H1 (cell line): ENCODE data around the gene KCNMA1. TPM values are rescaled to one million over a fixed set of nuclear protein-coding genes. Genes with fewer than 3 reads are reported as not detected.
A peak's percentile ranks its signal among the peaks of the same experiment; 100 is the strongest.

Source experiments
- BCL11A ChIP-seq, 2 experiments: IDR thresholded peaks; one replicate each; pipeline ENCODE4 v1.6.1; 2011; ENCODE audit warnings: low read depth in 2 of 2, low read length in 2 of 2, mild to moderate bottlenecking in 2 of 2
- EGR1 ChIP-seq: IDR thresholded peaks from 2 replicates; pipeline ENCODE4 v1.6.1; 2011; ENCODE audit warnings: low read depth, low read length, borderline replicate concordance
- HDAC2 ChIP-seq, 2 experiments: fragments of 300-600 bp in 1 of 2; sonication (generic) in 1 of 2; IDR thresholded peaks; 2 replicates each; pipeline ENCODE4 v1.6.1; 2011 to 2012; ENCODE audit warnings: low read depth in 2 of 2, low read length in 2 of 2, mild to moderate bottlenecking in 2 of 2, moderate library complexity in 2 of 2, borderline replicate concordance in 1 of 2, inconsistent platforms in 1 of 2
- MAX ChIP-seq: IDR thresholded peaks from 2 replicates; pipeline ENCODE4 v1.6.1; 2012; ENCODE audit warnings: inconsistent platforms
- POLR2A ChIP-seq, 2 experiments: IDR thresholded peaks; 1 replicate in 1 of 2; 2 replicates in 1 of 2; pipeline ENCODE4 v1.6.1; 2011; ENCODE audit warnings: low read depth in 2 of 2, low read length in 2 of 2, mild to moderate bottlenecking in 2 of 2; ENCODE audit errors: control extremely low read depth in 1 of 2
- RNF2 ChIP-seq: fragments of 200-900, 300-1000 bp; sonication (generic); IDR thresholded peaks from 2 replicates; pipeline ENCODE4 v1.7.1; 2016; ENCODE audit warnings: borderline replicate concordance, low read depth, mild to moderate bottlenecking, antibody characterized with exemption, low read length; ENCODE audit not compliant: poor library complexity, severe bottlenecking; ENCODE audit errors: missing control alignments
- polyA plus RNA-seq, 7 experiments: library from polyadenylated mRNA; depleted of rRNA in 3 of 7; stranded (reverse) in 5 of 7; unstranded in 2 of 7; fragments of >200 nt in 5 of 7; fragments of 200-250 nt in 2 of 7; gene quantifications; 1 replicate in 5 of 7; 2 replicates in 1 of 7; 4 replicates in 1 of 7; pipeline versions ENCODE4 v1.2.1 to v1.2.3, GENCODE V29; 2011 to 2013; ENCODE audit warnings: missing spikeins in 2 of 7, mixed read lengths in 2 of 7
- total RNA-seq: library from RNA; stranded (reverse); fragmentation: NEBNext Ultra II Directional; extraction: Animal tissue kit (Norgen Biotek cat#: 25700); gene quantifications from 2 replicates; pipeline ENCODE4 v1.2.1, GENCODE V29; 2021
- TF ChIP-seq, protein P1 (sequence below): fragments of 300-600 bp; sonication (generic); IDR thresholded peaks from 2 replicates; pipeline ENCODE4 v1.7.1; 2012; ENCODE audit warnings: low read length, moderate library complexity, mild to moderate bottlenecking, inconsistent platforms; ENCODE audit not compliant: insufficient replicate concordance

KCNMA1 gene
- total and polyA plus RNA-seq, 2 of the 8 experiments (the other 6 are each of a cell fraction or from before 2014, with no cell fraction given): 10.2 to 11.1 TPM

DNA sequence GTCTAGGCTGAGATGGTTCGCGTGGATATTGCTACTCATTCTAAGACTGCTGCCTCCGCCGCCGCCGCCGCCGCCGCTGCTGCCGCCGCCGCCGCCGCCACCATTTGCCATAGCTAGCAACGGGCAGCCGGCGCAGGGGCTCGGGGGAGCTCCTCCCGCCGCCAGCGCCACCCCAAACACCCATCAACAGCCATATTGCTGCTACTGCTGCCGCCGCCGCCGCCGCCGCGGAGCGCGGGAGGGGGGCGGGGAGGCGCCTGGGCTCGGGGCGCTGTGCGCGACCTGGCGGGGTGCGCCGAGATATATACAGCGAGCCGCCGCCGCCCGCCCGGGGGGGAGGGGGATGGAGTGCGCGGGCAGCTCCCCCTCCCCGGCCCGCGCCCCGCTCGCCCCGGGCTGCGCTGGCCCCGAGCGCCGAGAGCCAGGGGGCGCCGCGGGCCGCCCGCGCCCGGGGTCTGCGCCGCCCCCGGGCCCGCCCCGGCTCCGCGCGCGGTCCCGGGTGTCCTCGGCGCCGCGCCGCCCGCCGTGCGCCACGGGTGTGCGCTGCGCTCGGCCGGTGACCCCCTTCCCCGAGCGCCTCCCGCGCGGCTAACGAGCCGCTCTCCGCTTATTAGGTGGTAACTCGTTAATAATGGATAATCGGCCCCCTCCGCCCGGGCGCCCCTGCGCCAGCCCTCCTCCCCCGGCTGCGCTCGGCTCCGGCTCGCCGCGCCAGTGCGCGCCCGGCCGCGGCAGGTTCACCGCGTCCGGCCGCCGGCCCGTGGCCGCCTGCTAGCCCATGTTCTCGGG lies at the start of gene KCNMA1 (continued):
- TF ChIP-seq, protein P1, sequence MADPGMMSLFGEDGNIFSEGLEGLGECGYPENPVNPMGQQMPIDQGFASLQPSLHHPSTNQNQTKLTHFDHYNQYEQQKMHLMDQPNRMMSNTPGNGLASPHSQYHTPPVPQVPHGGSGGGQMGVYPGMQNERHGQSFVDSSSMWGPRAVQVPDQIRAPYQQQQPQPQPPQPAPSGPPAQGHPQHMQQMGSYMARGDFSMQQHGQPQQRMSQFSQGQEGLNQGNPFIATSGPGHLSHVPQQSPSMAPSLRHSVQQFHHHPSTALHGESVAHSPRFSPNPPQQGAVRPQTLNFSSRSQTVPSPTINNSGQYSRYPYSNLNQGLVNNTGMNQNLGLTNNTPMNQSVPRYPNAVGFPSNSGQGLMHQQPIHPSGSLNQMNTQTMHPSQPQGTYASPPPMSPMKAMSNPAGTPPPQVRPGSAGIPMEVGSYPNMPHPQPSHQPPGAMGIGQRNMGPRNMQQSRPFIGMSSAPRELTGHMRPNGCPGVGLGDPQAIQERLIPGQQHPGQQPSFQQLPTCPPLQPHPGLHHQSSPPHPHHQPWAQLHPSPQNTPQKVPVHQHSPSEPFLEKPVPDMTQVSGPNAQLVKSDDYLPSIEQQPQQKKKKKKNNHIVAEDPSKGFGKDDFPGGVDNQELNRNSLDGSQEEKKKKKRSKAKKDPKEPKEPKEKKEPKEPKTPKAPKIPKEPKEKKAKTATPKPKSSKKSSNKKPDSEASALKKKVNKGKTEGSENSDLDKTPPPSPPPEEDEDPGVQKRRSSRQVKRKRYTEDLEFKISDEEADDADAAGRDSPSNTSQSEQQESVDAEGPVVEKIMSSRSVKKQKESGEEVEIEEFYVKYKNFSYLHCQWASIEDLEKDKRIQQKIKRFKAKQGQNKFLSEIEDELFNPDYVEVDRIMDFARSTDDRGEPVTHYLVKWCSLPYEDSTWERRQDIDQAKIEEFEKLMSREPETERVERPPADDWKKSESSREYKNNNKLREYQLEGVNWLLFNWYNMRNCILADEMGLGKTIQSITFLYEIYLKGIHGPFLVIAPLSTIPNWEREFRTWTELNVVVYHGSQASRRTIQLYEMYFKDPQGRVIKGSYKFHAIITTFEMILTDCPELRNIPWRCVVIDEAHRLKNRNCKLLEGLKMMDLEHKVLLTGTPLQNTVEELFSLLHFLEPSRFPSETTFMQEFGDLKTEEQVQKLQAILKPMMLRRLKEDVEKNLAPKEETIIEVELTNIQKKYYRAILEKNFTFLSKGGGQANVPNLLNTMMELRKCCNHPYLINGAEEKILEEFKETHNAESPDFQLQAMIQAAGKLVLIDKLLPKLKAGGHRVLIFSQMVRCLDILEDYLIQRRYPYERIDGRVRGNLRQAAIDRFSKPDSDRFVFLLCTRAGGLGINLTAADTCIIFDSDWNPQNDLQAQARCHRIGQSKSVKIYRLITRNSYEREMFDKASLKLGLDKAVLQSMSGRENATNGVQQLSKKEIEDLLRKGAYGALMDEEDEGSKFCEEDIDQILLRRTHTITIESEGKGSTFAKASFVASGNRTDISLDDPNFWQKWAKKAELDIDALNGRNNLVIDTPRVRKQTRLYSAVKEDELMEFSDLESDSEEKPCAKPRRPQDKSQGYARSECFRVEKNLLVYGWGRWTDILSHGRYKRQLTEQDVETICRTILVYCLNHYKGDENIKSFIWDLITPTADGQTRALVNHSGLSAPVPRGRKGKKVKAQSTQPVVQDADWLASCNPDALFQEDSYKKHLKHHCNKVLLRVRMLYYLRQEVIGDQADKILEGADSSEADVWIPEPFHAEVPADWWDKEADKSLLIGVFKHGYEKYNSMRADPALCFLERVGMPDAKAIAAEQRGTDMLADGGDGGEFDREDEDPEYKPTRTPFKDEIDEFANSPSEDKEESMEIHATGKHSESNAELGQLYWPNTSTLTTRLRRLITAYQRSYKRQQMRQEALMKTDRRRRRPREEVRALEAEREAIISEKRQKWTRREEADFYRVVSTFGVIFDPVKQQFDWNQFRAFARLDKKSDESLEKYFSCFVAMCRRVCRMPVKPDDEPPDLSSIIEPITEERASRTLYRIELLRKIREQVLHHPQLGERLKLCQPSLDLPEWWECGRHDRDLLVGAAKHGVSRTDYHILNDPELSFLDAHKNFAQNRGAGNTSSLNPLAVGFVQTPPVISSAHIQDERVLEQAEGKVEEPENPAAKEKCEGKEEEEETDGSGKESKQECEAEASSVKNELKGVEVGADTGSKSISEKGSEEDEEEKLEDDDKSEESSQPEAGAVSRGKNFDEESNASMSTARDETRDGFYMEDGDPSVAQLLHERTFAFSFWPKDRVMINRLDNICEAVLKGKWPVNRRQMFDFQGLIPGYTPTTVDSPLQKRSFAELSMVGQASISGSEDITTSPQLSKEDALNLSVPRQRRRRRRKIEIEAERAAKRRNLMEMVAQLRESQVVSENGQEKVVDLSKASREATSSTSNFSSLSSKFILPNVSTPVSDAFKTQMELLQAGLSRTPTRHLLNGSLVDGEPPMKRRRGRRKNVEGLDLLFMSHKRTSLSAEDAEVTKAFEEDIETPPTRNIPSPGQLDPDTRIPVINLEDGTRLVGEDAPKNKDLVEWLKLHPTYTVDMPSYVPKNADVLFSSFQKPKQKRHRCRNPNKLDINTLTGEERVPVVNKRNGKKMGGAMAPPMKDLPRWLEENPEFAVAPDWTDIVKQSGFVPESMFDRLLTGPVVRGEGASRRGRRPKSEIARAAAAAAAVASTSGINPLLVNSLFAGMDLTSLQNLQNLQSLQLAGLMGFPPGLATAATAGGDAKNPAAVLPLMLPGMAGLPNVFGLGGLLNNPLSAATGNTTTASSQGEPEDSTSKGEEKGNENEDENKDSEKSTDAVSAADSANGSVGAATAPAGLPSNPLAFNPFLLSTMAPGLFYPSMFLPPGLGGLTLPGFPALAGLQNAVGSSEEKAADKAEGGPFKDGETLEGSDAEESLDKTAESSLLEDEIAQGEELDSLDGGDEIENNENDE: no peak
- no peak for TF ChIP-seq EGR1
- TF ChIP-seq POLR2A (IDR thresholded peaks at IDR 0.05; ENCODE audit: control extremely low read depth in 1 of 2, low read depth in 2 of 2, low read length in 2 of 2): no peak
- TF ChIP-seq HDAC2 (IDR thresholded peaks at IDR 0.05; ENCODE audit: borderline replicate concordance in 1 of 2, low read depth in 2 of 2, low read length in 2 of 2): no peak
- TF ChIP-seq RNF2: no peak
- TF ChIP-seq MAX: 0 out of 2 replicates have a peak, but pooled peaks have one; percentile 0
- no peak for TF ChIP-seq BCL11A (IDR thresholded peaks at IDR 0.05; ENCODE audit: low read depth in 2 of 2, low read length in 2 of 2)
